LHCN-M2 (cell line): ENCODE measurements around the gene PPP2R3A. TPM values are rescaled to one million over a fixed set of nuclear protein-coding genes. Genes with fewer than 3 reads are reported as not detected.
"Not testable (repeated sequence)": the region's sequence is repeated elsewhere in the genome, so short reads cannot be mapped to it uniquely, and the experiment has no call there.

ENCODE experiments used
- DNase-seq: peaks from one replicate; pipeline ENCODE4 v3.0.0-alpha.2; 2012; ENCODE audit warnings: low read depth
- total RNA-seq: library from RNA; depleted of rRNA; stranded (reverse); fragments of >200 nt; gene quantifications from 2 replicates; pipeline ENCODE4 v1.2.3, GENCODE V29; 2014

The PPP2R3A gene
- total RNA-seq, 1 experiment from 2014 or later = 15.3 TPM

DNA sequence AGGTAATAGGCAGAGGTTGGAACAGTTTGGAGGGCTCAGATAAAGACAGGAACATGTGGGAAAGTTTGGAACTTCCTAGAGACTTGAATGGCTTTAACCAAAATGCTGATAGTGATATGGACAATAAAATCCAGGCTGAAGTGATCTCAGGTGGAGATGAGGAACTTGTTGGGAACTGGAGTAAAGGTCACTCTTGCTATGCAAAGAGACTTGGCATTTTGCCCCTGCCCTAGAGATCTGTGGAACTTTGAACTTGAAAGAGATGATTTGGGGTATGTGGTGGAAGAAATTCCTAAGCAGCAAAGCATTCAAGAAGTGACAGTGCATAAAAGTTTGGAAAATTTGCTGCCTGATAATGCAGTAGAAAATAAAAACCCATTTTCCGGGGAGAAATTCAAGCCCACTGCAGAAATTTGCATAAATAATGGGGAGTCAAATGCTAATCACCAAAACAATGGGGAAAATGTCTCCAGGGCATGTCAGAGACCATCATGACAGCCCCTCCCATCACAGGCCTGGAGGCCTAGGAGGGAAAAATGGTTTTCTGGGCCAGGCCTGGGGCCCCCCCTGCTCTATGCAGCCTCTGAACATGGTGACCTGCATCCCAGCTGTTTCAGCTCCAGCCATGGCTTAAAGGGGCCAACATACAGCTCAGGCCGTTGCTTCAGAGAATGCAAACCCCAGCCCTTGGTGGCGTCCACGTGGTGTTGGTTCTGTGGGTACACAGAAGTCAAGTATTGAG is 118.3 kb downstream of the PPP2R3A start:
- not testable (repeated sequence) for DNase-seq

DNA sequence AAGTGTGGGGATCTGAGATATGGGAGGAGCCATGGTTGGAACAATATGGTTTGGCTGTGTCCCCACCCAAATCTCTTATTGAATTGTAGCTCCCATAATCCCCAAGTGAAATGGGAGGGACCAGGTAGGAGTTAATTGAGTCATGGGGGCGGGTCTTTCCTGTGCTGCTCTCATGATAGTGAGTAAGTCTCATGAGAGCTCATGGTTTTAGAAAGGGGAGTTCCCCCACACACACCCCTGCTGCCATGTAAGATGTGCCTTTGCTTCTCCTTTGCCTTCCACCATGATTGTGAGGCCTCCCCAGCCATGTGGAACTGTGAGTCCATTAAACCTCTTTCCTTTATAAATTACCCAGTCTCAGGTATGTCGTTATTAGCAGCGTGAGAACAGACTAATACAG is 119.5 kb downstream of the PPP2R3A start:
- DNase-seq = not testable (repeated sequence)

DNA sequence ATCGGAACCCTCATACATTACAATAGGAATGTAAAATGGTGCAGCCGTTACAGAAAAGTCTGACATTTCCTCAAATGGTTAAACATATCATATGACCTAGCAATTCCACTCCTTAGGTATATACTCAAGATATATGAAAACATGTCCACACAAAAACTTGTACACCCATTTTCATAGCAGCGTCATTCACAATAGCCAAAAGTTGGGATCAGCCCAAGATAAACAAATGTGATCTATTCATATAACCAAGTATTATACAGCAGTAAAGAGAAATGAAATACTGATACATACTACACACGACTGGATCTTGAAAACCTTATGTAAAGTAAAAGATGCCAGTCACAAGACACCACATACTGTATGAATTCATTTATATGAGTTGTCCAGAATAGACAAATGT is 128.2 kb downstream of the PPP2R3A start:
- DNase-seq = no peak

DNA sequence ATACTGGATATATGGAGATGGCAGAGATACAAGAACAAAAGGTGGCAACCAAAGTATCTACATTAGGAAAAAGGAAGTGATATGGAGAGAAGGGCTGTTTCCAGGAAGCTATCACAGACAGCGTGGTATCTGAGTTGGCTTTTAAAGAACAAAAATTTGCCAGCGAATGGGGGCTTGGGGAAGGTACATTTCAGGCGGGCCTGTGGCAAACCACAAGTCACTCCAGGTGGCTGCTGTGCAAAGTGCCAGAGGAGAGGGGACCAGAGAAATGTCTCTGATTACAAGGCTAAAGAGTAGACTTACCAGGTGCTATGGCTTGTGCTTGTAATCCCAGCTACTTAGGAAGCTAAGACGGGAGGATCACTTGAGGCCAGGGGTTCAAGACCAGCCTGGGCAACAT is 139.5 kb downstream of the PPP2R3A start:
- no peak for DNase-seq

DNA sequence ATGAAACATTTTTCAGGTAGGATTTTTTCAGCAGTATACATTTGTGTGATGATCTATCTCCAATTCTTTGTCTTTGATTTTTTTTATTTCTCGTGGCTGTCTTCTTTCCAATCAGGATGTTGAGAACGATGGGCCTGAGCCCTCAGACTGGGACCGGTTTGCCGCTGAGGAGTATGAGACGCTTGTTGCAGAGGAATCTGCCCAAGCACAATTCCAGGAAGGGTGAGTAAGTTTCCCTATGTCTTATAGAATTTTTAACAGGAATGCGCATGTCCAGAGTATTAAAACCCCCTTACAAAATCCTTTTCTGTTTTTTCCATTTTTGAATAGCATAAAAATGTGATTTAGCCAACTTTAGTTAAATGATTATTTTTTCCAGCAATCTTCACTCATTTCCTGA is 140.6 kb downstream of the PPP2R3A start:
- DNase-seq = no peak

DNA sequence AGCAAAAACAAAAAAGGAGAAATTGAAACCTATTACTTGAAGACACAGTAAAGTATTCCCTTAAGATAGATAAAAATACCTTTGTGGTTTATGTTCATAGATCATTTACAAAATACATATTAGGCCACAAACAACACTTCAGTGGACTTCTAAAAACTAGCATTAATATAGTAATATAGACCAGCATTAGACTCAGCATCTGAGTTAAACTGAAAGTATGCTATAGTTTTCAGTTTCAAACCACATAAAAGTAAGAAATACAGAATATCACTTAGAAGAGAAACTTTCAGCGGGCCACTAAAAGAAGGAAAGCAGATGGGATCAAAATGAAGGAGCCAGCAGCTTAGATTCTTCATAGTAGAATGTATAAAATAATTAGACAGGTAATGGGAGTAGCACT is 144.0 kb downstream of the PPP2R3A start:
- DNase-seq = no peak

DNA sequence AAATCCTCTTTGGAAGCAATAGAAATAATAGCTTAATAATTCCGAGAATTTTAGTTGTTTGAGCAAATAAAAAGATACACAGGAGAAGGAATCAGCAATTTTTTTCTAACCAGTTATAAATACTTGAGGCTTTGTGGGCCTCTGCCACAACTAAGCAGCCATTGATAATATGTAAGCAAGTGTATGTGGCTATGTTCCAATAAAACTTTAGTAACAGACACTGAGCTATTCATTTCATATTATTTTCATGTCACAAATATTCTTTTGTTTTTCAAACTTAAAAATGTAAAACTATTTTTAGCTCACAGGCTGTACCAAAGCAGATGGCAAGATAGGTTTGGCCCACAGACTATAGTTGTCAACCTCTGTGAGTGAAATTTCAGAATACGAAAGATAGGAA is 145.0 kb downstream of the PPP2R3A start:
- DNase-seq = peak; percentile 2

DNA sequence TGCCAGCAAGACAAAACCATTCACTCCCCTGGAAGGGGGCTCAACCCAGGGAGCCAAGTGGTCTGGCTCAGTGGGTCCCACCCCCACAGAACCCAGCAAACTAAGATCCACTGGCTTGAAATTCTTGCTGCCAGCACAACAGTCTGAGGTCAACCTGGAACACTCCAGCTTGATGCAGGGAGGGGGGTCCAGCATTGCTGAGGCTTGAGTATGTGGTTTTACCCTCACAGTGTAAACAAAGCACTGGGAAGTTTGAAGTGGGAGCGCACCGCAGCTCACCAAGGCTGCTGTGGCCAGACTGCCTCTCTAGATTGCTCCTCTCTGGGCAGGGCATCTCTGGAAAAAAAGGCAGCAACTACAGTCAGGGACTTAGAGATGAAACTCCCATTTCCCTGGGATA is 148.9 kb downstream of the PPP2R3A start:
- DNase-seq = no peak

DNA sequence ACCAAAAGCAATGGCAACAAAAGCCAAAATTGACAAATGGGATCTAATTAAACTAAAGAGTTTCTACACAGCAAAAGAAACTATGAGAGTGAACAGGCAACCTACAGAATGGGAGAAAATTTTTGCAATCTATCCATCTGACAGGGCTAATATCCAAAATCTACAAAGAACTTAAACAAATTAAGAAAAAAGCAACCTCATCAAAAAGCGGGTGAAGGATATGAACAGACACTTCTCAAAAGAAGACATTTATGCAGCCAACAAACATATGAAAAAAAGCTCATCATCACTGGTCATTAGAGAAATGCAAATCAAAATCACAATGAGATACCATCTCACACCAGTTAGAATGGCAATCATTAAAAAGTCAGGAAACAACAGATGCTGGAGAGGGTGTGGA is 153.8 kb downstream of the PPP2R3A start:
- not testable (repeated sequence) for DNase-seq

DNA sequence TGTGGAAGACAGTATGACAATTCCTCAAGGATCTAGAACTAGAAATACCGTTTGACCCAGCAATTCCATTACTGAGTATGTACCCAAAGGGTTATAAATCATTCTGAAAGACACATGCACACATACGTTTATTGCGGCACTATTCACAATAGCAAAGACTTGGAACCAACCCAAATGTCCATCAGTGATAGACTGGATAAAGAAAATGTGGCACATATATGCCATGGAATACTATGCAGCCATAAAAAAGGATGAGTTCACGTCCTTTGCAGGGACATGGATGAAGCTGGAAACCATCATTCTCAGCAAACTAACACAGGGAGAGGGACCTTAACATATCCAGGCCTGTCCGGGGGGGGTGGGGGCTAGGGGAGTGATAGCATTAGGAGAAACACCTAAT is 154.3 kb downstream of the PPP2R3A start:
- not testable (repeated sequence) for DNase-seq

DNA sequence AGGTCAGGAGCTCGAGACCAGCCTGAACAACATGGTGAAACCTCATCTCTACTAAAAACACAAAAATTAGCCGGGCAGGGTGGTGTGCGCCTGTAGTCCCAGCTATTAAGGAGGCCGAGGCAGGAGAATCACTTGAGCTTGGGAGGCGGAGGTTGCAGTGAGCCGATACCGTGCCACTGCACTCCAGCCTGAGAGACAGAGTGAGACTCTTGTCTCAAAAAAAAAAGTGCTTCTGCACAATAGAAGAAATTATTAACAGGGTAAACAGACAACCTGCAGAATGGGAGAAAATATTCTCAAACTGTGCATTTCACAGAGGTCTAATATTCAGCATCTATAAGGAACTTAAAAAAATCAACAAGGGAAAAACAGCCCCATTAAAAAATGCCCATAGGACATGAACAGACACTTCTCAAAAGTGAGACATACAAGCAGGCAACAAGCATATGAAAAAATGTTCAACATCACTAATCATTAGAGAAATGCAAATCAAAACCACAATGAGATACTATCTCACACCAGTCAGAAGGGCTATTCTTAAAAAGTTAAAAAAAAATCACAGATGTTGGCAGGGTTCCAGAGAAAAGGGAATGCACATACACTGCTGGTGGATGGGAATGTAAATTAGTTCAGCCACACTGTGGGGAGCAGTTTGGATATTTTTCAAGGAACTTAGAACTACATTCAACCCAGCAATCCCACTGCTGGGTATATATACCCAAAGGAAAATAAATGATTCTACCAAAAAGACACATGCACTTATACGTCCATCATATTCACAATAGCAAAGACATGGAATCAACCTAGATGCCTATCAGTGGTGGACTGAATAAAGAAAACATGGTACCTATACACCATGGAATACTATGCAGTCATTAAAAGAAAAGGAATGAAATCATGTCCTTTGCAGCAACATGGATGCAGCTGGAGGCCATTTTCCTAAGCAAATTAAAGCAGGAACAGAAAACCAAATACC is 155.1 kb downstream of the PPP2R3A start:
- no peak for DNase-seq

DNA sequence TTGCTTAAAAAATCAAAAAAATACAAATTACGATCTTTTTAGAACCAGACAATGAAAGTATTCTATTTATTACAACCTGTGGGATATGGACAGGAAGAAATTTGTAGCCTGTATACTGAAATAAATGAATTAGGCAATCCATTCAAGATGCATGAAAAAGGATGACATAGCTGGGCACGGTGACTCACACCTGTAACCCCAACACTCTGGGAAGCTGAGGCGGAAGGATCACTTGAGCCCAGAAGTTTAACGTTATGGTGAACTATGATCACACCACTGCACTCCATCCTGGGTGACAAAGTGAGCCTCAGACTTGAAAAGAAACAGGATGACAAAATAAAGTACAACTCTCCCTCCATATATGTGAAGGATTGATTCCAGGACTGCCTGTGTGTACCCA is 156.5 kb downstream of the PPP2R3A start:
- no peak for DNase-seq

DNA sequence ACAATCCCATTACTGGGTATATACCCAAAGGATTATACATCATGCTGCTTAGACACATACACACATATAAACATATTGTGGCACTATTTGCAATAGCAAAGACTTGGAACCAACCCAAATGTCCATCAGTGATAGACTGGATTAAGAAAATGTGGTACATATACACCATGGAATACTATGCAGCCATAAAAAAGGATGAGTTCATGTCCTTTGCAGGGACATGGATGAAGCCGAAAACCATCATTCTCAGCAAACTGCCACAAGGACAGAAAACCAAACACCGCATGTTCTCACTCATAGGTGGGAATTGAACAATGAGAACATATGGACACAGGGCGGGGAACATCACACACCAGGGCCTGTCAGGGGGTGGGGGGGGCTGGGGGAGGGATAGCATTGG is 166.1 kb downstream of the PPP2R3A start:
- not testable (repeated sequence) for DNase-seq

DNA sequence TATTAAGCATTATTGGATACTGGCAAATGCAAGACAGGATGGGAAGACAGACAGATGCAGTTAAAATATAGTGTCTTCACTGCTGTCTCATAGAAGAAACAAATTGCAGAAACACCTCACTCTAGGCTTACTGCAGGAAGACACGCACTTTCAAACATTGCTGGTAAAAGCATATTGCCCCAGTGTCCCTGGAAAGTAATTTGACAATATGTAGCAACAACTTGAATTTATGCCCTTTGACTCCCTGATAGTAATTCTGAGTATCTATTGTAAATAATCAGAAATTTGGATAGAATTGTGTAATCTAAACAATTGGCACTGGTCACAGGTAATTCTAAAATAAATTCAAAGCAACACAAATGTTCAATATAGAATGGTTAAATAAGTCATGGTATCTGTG is 168.6 kb downstream of the PPP2R3A start:
- DNase-seq = no peak

DNA sequence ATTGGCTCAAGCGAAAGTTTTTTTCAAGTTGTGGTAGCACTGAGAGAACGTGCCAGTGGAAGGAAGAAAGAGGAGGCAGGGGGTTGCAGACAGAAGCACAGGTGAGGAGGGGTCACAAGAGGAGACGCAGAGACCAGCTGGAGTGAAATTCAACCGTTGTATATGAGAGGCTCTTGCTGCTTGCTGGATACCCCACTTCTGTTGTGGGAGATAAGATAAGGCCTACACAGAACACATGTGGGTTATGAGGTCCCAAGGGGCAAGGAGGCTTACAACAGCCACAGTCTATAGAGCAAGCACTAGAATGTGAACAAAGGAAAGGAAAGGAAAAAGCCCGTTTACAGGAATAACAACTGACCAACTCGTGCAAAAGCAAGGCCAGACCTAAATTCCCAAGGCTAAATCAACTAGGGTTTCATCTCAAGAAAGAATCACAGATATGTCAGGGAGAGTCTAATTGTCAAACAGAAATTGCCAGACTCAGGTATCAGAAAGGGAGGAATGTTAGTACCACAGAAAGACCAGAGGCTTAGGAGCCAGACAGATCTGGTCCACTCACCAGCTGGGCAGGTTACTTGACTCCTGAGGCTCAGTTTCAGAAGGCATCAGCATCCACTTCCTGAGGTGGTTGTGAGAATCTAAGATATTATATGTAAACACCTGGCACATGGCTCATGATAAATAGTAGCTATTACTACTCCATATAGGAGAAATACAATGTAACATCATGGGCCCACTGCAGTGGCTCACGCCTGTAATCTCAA is 169.7 kb downstream of the PPP2R3A start:
- no peak for DNase-seq

DNA sequence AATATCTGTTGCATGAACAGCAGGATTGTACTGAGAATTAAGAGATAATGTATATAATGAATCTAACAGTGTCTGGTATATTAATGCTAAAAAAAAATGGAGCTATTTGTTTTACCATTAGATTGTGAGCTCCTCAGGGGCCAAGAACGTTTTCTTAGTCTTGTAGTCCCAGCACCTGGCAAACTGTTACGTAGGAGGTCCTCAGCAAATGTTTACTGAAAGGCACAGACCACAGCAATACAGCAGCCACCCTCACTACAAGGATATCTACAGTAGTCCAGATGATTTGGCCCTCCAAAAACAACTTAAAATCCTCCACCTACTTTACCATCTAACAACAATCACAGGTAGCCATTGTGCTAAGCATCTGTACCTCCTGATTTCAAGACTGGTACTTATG is 170.9 kb downstream of the PPP2R3A start:
- DNase-seq = no peak

DNA sequence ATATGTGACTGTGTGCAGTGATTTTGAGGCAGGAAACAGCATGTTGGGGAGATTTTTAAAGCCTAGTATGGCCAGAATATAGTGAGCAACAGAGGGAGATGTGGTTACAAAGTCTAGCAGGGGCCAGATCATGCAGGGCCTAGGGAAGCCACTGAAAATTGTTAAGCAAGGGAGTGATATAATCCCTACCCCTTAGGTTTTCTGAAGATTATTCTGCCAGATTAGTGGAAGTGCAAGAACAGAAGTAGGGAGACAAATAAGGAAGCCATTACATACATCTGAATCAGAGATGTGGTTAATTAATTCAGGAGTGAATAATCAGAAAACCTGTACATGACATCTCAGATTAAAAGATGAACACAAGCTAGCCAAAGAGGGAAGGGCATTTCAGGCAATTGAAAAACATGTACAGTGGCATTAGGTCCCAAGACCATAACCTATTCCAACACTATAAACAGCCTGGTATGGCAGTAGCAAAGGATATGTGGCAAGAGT is 175.8 kb downstream of the PPP2R3A start:
- DNase-seq = peak; percentile 13

DNA sequence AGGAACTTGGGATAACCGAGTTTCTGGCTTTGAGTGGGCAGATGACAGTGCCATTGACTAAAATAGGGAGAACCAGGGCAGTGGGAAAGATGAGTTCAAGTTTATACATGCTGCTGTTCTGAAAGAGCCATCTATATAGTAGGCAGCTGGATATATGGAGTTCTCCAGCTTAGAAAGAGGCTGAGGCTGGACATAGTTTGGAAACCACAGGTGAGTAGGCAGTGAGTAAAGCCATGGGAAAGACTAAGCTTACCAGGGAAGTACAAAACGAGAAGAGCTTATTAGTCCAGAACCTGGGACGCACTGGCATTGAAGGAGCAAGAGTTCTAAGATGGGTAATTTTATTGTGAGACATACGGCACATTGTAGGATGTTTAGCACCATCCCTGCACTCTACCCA is 176.4 kb downstream of the PPP2R3A start:
- DNase-seq = peak; percentile 50

DNA sequence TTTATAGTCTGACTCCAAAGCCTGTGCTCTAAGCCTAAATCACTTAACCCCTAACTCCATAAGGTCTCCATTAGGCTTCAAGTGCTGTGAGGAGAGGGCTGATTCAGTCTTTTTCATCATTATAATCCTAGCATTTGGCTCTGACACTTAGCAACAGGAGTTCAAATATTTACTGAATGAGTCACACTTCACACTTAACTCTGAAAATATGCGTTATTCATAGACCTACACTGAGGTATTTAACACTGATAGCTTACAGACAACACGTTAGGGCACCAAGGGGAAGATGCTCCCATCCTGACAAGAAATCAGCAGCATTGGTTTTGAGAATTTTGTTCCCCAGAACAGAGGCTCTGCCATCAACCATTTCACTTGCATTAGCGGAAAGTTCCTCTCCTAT is 177.1 kb downstream of the PPP2R3A start:
- peak; percentile 90 for DNase-seq

DNA sequence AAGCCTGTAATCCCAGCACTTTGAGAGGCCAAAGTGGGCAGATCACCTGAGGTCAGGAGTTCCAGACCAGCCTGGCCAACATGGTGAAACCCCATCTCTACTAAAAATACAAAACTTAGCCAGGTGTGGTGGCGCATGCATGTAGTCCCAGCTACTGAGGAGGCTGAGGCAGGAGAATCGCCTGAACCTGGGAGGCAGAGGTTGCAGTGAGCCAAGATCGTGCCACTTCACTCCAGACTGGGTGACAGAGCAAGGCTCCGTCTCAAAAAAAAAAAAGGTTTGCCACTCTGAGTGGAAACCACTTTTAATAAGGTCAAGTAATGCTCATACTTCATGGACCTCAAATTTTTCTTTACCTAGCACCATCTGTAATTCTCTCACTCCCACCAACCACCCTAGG is 178.9 kb downstream of the PPP2R3A start:
- DNase-seq = not testable (repeated sequence)

DNA sequence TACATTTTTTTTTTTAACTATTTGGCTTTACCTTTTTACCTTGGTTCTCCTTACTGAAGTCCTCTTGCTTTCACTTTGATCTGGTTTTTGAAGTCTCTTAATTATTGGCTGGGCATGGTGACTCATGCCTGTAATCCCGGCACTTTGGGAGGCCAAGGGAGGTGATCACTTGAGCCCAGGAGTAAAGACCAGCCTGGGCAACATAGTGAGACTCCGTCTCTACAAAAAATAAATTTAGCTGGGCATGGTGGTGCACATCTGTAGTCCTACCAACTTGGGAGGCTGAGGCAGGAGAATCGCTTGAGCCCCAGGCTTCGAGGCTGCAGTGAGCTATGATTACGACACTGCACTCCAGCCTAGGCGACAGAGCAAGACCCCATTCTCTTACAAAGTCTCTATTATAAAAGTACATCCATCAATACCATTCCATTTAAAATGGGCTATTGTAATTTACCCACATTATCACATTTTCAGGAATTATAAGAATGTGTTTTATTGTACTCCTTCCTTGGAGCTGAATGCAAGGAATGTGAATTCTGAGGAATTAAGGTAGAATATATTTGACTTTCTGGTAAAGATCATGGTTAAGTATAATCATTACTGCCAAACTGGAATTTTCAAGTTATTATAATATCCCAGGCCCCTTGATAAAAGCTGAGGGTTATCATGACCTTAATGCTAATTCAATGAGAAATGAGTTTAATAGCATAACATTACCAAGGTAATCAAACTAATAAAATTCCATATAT is 181.6 kb downstream of the PPP2R3A start:
- no peak for DNase-seq
